ENCODE data around the gene DROSHA. TPM values are rescaled to one million over a fixed set of nuclear protein-coding genes. Genes with fewer than 3 reads are reported as not detected.

DROSHA gene
- total RNA-seq, 1 experiment from 2014 or later: 73.5 TPM

DNA sequence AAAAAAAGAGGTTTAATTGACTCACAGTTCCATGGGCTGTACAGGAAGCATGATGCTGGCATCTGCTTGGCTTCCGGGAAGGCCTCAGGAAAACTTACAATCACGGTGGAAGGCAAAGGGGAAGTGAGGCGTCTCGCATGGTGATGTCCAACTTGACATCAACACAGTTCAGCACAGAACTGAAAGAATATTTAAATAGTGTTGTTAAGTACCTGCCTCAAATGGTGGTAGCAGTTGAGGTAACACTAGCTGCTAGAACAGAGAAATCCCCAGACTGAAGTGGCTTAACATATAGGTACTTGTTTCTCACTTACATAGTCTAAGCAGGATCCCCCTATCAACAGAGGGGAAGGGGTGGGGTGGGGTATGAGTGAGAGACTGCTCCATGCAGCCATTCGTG is 141.6 kb downstream of the DROSHA start:
- Histone ChIP-seq H3K9me3 (ENCODE audit: control insufficient read depth in 1 of 2, insufficient read depth in 1 of 2, low read depth in 1 of 2, low read length in 2 of 2) (no peaks in the 10 kb centered on the region), H3K9me2 (ENCODE audit: insufficient read depth) (no peaks in the 10 kb centered on the region), H3K9ac (ENCODE audit: low read length) (no peak overlapping the region), H4K20me1 (ENCODE audit: insufficient read depth) (no peaks in the 10 kb centered on the region), H3K27me3 (ENCODE audit: insufficient read depth, low read length) (0 out of 2 replicates have a peak, but pooled peaks cover 4% of the 10 kb centered on the region), H2AFZ (ENCODE audit: low read depth, low read length, poor library complexity, severe bottlenecking) (no peak overlapping the region), H3K4me2 (ENCODE audit: low read length) (no peak overlapping the region), H3K27ac (ENCODE audit: low read depth, low read length) (no peak overlapping the region), H3K79me2 (ENCODE audit: insufficient read depth, low read length) (no peaks in the 10 kb centered on the region), H3K4me1 (ENCODE audit: control insufficient read depth in 1 of 2, insufficient read depth in 2 of 2, low read length in 2 of 2) (no peaks in the 10 kb centered on the region), H3K36me3 (ENCODE audit: control insufficient read depth in 1 of 2, insufficient read depth in 2 of 2, low read length in 2 of 2) (no peaks in the 10 kb centered on the region), H3K4me3 (replicated peaks in 1 of 2; ENCODE audit: low read depth in 1 of 2, low read length in 2 of 2) (no peak overlapping the region)
- no peak for TF ChIP-seq JUND (IDR thresholded peaks at IDR 0.05)
- TF ChIP-seq, protein P1, sequence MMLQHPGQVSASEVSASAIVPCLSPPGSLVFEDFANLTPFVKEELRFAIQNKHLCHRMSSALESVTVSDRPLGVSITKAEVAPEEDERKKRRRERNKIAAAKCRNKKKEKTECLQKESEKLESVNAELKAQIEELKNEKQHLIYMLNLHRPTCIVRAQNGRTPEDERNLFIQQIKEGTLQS (IDR thresholded peaks at IDR 0.05): no peak
- no peak for TF ChIP-seq SRF (IDR thresholded peaks at IDR 0.05; ENCODE audit: low read depth)
- no peak for TF ChIP-seq EGR1 (IDR thresholded peaks at IDR 0.05; ENCODE audit: low read depth)
- TF ChIP-seq FOSL1 (IDR thresholded peaks at IDR 0.05; ENCODE audit: low read depth): no peak
- TF ChIP-seq EZH2 (IDR thresholded peaks at IDR 0.05): no peak
- TF ChIP-seq, protein P2, sequence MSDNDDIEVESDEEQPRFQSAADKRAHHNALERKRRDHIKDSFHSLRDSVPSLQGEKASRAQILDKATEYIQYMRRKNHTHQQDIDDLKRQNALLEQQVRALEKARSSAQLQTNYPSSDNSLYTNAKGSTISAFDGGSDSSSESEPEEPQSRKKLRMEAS (IDR thresholded peaks at IDR 0.05): no peak
- TF ChIP-seq ZFX (IDR thresholded peaks at IDR 0.05): no peak
- TF ChIP-seq, protein P3, sequence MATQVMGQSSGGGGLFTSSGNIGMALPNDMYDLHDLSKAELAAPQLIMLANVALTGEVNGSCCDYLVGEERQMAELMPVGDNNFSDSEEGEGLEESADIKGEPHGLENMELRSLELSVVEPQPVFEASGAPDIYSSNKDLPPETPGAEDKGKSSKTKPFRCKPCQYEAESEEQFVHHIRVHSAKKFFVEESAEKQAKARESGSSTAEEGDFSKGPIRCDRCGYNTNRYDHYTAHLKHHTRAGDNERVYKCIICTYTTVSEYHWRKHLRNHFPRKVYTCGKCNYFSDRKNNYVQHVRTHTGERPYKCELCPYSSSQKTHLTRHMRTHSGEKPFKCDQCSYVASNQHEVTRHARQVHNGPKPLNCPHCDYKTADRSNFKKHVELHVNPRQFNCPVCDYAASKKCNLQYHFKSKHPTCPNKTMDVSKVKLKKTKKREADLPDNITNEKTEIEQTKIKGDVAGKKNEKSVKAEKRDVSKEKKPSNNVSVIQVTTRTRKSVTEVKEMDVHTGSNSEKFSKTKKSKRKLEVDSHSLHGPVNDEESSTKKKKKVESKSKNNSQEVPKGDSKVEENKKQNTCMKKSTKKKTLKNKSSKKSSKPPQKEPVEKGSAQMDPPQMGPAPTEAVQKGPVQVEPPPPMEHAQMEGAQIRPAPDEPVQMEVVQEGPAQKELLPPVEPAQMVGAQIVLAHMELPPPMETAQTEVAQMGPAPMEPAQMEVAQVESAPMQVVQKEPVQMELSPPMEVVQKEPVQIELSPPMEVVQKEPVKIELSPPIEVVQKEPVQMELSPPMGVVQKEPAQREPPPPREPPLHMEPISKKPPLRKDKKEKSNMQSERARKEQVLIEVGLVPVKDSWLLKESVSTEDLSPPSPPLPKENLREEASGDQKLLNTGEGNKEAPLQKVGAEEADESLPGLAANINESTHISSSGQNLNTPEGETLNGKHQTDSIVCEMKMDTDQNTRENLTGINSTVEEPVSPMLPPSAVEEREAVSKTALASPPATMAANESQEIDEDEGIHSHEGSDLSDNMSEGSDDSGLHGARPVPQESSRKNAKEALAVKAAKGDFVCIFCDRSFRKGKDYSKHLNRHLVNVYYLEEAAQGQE (IDR thresholded peaks at IDR 0.05; ENCODE audit: low read depth): no peak
- TF ChIP-seq SP1 (IDR thresholded peaks at IDR 0.05; ENCODE audit: low read depth): no peak
- TF ChIP-seq CEBPB (IDR thresholded peaks at IDR 0.05; ENCODE audit: low read depth): no peak
- TF ChIP-seq, protein P4, sequence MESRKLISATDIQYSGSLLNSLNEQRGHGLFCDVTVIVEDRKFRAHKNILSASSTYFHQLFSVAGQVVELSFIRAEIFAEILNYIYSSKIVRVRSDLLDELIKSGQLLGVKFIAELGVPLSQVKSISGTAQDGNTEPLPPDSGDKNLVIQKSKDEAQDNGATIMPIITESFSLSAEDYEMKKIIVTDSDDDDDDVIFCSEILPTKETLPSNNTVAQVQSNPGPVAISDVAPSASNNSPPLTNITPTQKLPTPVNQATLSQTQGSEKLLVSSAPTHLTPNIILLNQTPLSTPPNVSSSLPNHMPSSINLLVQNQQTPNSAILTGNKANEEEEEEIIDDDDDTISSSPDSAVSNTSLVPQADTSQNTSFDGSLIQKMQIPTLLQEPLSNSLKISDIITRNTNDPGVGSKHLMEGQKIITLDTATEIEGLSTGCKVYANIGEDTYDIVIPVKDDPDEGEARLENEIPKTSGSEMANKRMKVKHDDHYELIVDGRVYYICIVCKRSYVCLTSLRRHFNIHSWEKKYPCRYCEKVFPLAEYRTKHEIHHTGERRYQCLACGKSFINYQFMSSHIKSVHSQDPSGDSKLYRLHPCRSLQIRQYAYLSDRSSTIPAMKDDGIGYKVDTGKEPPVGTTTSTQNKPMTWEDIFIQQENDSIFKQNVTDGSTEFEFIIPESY (IDR thresholded peaks at IDR 0.05; ENCODE audit: extremely low read depth, insufficient replicate concordance, low read length): no peak
- no peak for TF ChIP-seq ELF1 (IDR thresholded peaks at IDR 0.05; ENCODE audit: borderline replicate concordance, low read depth)
- no peak for DNase-seq (ENCODE audit: low read depth, low spot score)
- ChIA-PET RAD21 (ENCODE audit: low non-redundant PET in 1 of 2, low total read pairs in 2 of 2, uncharacterized antibody in 2 of 2, unreplicated experiment in 2 of 2) (no interaction called here), CTCF (no interaction called here), POLR2A (no interaction called here)
- ATAC-seq: no peak
- intact Hi-C loops (cut with micrococcal nuclease): no loop called here
- no TSS peak for BruUV-seq (replicated peaks)
